NCI-H2196 treated with DMSO at 0.1 percent for 48 hours (cell line): ENCODE results near the gene VWC2L.

Source experiments
- DNase-seq: peaks from one replicate; lab custom pipeline; 2025; ENCODE audit not compliant: unreplicated experiment; lab: John Stamatoyannopoulos, UW

Gene VWC2L

DNA sequence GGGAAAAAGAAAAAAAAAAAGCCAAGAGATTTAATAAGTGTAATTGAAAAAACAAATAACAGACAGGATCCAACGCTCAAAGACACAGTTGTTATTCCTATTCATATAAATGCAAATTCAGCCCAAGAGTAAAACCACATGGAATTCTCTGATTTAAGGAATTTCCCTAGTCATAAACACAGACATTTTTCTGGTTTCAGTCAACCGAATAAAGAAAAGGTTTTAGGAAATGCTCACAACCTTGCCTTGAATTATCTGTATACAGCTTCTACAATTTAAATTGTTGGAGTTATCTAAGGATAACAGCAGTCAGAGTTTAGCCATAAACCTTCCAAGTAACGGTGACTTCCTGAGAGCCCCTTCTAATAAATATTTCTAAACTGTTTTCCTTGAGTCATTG lies 122.7 kb downstream of the VWC2L start:
- DNase-seq, result no peak

DNA sequence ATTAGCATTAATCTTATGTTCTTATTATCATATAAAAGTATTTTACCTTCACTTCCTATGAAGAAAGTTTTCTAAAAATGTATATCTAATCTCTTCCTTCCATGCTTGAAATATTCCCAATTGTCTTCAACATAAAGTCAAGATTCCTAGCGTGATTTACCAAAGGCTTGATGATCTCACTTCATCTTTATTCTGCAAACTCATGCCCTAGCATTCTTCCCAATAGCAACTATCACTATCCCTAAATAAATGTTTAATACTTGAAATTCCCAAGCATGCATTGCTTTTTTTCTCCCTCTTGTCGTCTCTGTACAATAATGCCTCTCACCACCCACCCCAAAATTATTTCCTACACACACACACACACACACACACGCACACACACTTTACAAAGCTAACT lies 125.8 kb downstream of the VWC2L start:
- no peak for DNase-seq

DNA sequence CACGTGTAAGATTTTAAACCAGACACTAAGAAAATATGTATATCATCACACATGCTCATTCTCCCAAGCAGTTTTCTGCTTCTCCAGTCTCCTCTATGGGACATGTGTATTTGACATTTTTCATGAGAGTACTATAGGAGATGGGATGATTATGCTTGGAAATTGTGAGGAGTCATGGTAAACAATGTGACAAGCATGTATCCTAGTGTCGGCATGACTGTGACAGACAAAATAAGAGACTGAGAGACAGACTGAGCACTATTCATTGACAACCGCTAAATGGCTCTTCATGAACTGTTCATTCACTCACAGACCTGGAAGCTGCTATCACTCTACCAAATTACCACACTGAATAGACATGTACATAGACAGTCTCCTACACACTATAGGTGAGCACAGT lies 127.1 kb downstream of the VWC2L start:
- no peak for DNase-seq

DNA sequence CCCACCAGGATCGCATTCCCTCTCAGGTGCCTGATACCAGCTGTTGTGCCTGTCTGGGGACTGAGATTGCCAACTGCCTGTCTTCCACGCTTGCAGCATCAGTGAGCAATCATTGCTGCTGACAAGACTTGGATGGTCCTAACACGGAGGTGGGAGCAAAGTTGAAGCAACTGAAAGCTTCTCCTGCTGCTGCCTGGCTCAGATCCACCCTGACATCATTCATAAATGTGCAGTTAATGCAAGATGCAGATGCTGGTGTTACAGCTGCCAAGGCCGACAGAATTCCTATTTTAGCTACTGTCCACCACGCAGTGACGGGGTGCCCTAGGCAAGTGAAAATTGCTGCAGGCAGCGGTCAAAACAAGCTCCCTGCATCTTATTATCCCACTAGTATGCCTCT lies 131.4 kb downstream of the VWC2L start:
- no peak for DNase-seq

DNA sequence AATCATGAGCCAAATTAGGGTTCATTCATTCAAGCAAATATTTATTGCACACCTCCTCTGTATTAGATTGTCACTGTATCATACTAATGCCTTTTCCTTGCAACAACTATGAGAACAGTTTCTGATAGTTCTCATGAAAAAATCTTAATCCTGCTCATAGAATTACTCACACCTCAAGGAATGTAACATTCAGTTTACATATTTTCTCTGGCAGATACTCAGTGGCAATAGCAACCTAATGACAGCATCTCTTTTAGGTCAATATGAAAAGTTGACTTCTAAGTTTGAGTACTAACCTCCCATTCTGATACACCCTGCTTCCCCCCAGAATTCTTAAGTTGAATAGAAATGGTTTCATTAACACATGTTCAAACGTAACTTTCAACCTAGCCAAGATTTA lies 132.0 kb downstream of the VWC2L start:
- DNase-seq, result no peak

DNA sequence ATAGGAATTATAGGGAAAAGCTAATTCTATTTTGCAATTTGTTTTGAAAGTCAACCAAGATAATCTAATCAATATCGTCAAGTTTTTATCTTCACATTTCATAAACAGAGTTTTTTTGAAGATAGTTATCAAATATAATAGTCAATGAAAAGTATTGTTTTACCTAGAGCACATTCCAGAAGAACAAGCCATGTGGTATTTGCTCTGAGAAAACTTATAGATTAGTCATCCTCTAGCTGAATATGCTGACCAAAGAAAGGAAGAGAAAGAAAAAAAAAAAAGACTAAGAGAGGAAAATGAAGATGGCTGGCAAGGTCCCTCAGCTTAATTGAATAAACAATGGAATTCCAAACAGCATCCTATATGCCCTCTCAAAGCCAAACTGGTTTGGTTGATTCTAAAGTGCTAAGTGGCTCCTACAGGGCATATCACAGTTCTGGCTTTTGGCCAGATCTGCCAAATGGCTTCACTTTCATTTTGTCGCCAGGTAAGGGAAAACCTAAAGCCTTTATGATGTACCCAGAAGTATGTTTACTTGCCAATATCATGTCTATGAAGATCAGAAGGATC lies 132.6 kb downstream of the VWC2L start:
- DNase-seq, result no peak

DNA sequence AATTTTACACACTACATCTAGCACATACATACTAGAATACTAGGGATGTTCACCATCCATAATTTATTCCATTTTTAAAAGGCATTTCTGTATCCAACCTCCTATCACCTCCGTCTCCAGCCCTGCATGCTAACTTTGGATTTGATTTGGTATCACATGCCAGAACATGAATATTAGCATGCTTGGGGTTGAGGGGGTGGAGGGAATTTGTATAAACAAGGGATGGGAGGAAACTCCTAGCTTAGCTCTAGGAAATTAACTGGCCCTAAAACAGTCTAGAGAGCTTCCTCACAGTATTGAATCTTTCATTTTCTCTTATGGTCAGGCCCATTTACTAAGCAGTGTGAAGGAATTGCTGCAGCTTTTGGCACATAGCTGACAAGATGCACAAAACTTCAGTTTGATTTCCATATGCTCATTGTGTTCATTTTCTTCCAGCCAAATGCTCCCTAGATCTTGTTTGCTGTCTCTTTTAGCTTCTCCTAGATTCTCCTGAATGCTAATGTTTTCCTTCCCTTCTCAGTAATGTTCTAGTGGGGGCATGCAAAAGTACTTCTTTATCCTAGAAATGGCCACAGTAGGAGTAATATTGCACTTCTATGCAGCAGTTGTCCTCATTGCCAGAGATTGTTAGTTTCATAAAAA lies 135.2 kb downstream of the VWC2L start:
- DNase-seq, result no peak

DNA sequence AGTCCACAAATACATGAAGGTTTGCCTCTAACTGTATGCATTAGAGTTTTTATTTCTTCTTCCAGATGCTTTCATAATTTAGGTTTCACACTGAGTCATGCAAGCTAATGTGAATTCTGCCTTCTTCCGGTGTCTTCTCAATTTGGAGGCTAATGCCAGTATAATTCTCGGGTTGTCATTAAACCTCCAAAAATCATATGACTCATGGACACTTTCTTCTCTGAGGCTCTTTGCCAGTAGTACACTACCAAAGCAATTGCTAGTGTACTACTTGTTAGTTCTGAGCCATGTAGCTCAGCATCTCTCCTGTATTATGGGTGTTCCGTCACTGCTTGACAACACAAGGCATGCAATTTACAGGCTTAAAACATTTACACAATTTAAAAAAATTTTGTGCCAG lies 137.1 kb downstream of the VWC2L start:
- no peak for DNase-seq

DNA sequence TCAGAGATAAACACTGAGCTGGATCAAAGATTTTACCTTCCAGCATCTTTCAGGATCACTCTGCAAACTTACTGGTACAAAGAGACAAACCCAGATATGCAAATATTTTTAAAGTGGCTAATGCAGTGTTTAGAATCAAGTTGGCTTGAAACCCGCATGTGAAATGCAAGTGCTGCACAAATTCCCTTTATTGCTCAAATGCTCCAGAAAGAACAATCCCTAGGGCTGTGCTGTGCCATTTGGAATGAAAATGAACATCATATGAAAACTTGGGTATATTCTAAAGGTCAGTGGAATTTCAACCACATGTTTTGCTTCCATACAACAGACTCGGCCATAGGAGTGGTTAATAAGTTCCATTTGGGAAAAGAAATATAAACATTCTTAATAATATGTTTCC lies 139.1 kb downstream of the VWC2L start:
- no peak for DNase-seq

DNA sequence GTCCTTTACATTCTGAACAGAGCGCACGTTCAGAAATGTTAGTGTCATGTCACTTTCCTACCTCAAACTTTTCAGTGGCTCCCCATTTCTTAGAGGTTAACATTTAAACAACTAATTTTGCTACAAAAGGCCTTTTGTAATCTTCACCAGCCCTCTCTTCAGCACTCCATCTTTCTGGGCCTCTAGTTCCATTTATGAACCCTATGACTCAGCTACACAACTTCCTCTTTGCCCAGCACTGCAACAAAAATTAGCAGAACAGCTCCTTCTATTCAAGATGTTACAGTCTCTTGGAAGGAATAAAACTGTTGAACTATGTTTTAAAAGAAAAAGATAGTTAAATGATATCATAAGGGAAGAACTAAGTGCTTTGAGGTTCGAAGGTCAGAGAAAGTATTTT lies 139.9 kb downstream of the VWC2L start:
- DNase-seq, result no peak

DNA sequence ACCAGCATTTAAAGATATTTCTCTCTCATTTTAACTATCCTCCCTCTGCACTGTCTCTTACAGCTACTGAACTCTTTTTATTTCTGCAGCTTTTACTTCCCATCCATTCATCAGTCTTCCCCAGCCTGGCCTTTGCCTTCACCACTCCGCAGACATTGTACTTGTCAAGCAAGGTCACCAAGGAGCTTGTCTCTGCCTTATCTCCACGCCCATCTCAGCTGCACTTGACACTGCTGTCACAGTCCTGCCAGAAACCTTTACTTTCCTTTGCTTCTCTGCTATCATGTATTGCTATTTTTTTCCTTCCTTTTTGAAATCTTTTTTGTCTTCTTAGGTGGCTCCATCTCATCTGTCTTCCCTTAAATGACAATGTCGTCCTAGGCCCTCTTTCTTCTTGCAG lies 147.0 kb downstream of the VWC2L start:
- DNase-seq, result no peak

DNA sequence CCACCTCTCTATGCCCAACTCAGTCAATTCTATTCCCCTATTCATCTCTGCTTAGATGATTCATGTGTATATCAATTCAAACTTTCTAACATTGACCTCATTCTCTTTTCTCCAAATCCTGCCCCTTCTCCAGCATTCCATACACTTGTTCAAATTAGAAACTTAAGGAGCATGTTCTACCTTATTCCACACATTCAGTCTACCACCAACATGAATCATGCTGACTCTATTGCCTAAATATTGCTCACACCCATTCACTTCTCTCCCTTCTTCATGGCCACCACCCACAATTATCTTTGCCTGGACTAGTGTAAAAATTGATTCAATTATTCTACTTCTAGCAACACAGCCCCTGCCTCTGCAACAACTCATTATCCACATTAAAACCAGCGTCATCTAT lies 147.5 kb downstream of the VWC2L start:
- DNase-seq, result no peak

DNA sequence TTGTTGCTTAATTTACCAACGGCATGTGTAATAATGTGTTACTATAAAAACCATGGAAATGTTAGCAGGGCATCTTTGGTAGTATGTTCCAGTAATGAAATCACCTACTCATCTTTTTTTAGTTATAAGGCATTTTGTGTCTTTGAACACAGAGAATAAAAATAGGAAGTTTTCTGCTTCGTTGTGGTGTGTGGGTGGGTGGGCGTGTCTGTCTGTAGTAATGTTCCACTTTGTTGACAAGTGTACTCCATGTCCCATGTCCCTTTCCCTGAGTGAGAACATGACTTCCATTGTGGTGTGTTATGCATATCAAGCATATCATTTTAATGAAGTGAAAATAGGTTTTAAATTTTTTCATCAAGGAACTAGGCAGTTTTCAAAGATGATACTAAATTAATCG lies 149.3 kb downstream of the VWC2L start:
- DNase-seq, result no peak

DNA sequence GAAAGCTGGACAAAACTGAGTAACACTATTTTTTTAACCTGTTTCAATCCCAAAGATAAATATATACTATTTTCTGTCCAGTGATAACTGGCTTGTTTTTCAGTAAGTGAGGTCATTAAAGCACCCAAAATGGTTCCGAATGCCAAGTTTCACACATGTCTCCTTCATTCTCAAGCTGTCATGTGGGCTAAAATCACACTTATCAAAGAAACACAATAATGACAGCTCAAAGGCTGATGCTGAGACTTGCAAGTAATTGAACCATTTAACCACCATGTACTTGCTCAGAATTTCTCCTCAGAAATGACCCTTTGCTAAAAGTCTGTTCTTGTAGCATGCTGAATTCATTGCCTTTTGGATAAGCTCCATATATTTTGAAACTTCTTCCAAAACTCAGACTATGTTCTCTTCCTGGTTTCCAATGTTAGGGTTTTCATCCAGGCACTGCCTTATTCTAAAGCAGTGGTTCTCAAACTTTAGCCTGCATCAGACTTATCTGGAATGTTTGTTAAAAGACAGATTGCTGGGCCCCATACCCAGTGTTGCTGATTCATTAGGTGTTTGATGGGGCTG lies 149.8 kb downstream of the VWC2L start:
- no peak for DNase-seq

DNA sequence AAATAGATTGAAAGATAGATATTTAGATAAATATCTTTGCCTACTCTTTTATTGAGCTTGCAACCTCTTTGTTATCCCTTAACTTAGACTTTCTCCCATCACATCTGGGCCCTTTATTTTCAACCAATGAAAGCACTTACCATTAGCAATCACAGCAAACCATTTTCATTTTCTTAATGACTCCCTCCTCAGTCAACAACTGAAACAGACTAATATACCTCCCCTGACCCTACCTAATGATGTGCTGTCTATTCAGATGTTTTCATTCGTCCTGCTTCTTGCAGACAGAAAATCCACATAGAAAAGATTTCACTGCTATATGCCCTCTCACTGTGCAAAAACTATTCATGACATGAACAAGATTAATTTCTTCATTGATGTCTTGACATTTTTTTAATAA lies 154.4 kb downstream of the VWC2L start:
- DNase-seq, result no peak

DNA sequence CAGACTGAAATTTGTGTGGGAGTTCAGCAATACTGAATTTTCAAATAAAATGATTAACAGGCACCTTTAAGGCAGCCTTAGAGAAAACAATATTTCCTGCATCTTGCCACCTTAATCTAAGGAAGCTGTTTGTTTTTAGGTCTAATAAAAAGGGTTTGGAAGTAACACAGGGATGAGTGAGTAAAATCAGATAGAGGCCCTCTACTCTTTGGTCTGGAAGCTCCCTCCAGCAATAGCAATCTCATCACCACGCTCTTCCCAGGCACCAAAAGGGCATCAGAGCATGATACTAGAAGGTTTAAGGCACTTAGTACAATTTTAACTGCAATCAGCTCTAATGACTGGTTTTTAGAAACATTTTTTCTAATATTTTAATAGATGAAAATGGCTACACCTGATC lies 155.6 kb downstream of the VWC2L start:
- no peak for DNase-seq

DNA sequence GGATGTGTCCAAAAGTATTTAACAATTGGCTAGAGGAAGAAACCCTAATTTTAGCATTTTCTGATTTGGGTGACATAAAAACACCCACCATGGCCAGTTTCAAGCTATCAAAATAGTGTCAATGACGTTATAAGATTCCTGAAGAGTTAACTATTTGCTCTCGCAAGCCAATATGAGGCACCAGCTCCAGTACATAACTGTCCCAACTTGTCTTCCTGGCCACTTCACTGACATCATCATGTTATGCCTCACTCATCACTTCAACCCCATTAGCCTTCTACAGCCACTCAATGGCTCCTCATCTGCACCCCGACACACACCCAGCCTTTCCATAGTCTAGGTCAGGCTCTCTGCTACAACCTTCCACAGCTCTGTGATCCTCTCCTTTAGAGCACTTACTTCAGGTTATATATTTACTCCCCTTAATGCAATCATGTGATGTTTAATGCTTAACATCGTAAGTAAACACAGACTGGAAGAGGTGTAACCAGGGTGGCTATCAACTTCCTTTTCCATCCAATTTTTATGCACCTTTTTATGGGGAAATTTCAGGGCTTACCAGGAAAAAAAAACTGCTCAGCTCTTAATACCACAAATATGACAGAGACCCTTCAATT lies 158.7 kb downstream of the VWC2L start:
- DNase-seq, result no peak

DNA sequence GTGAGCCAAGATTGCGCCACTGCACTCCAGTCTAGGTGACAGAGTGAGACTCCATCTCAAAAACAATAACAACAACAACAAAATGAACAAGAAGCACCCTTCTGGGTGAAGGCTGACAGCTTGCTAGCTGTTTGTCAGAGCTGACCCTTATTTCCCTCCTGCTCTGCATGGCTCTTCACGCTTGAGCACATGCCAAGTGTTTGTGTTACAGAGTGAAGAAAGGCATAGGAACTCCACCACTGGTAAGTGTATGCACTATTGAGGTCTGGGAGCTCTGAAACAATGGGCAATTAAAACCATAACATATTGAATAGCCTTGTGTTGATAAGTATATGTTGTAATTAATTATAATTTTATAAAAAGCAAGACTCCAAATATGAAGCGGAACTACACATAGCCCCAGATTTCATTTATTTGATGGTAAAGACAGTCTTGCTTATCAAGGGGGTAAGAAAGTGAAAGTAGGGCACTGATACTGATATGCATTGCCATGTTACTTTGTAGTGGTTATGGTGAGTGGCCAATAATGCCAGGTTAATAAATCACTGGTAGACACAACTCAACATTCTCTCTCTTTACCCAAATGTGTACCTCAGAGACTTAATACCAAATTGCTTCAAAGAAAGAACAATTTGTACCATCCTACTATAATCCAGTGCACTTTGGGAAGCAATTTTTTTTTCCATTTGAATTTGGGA lies 163.4 kb downstream of the VWC2L start:
- no peak for DNase-seq

DNA sequence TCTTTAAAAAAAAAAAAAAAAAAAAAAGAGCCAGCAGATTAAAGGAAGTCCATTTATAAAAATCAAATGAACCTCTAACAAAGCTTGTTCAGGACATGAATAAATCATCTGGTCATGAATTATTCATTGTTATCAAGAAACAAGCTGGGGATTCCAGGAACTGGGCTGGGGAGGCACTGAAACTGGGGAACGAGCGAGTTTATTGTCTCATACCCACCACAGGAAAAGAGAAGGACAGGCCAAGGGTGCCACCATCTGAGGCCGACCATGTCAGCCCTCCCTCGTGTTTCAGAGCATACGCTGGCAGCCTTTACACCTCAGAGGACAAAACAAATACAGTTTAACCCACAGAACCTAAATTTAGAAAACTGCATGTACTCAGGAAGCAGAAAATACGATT lies 164.2 kb downstream of the VWC2L start:
- no peak for DNase-seq

DNA sequence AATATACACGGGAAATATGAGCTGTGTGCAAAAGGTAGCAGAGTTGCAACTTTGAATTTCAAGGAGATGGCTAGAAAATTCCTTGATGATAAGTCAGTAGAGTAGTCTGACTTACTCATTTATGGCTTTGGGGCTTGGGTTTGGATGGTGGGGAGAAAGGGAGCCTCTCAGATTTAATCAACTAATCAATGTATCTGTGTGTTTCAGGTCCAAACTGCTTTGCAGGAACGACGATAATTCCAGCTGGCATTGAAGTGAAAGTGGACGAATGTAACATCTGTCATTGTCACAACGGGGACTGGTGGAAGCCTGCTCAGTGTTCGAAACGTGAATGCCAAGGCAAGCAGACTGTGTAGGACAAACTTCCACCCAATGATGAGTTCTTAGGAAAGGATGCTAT lies 164.6 kb downstream of the VWC2L start:
- DNase-seq, result no peak

DNA sequence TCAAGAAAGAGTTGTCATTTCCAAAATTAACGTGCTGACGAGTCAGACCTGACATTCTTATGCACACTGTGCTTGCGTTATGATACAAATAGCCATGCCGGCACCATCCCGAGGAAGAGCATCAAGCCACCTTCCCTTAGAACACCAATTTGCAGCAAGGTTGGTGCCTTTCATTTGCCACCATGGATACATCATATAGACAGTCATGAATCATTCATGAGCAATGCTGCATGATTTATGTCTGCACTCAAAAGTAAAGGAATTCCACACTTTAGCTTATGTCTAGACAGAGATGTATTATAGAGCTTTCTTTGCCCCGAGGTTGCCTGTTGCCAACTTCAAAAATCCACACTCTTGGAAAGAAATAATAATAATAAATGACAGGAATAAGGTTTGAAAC lies 166.9 kb downstream of the VWC2L start:
- DNase-seq, result no peak

DNA sequence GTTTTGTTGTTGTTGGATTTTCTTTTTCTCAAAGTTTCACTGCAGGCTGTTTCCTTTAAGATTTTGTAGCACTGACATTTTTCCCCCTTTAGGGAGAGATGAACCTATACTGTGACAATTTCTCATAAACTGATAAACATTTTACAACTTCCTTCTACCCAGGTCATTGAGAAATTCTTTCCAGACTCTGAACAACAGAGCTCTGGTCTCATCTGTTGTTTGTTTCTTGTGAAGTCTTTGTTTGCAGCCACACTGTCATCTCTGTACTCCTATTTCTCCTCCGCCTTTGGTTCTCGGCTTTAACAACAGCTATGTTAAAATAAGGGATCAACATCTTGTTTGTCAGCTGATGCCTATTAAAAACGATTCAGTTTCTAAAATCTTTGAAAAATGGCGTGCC lies 167.6 kb downstream of the VWC2L start:
- DNase-seq, result no peak
